Left cardiac atrium (tissue), 4 donors: ENCODE results near the gene GPX4. TPM values are rescaled to one million over a fixed set of nuclear protein-coding genes. Genes with fewer than 3 reads are reported as not detected.

Source experiments
- ATAC-seq, 2 donors: fragments of 200-7000 bp; cut with Tn5 transposase; one replicate each; pipeline ENCODE4 v1.9.1; 2020; ENCODE audit warnings: mild to moderate bottlenecking in 2 of 2, moderate library complexity in 2 of 2
- DNase-seq: peaks from one replicate; pipeline ENCODE4 v3.0.0-alpha.2; 2020
- intact Hi-C, 2 donors: fragments of 100-400 bp; cut with DNase I; formaldehyde crosslinking; loops; one replicate each; pipeline versions ENCODE4 v1.14.1 to v1.15.1; 2022 to 2023
- long read RNA-seq: library from polyadenylated mRNA; unstranded; transcript quantifications from one replicate; pipeline ENCODE4 v2.0.0, GENCODE V29; 2021
- total RNA-seq, 2 donors: library from RNA; stranded (reverse); fragmentation: NEBNext Ultra II Directional; extraction: Animal tissue kit (Norgen Biotek cat#: 25700); gene quantifications; one replicate each; pipeline ENCODE4 v1.2.1, GENCODE V29; 2021
- donor health status: DM: no; HTN: yes; CAD: no.
- donor health status: DM: no; HTN: yes; CAD: no; lungs with severe emphysema.
- donor health status: DM: yes; HTN: yes; CAD: no.
- donor health status: Dilated cardiomyopathy.

GPX4 gene, protein sequence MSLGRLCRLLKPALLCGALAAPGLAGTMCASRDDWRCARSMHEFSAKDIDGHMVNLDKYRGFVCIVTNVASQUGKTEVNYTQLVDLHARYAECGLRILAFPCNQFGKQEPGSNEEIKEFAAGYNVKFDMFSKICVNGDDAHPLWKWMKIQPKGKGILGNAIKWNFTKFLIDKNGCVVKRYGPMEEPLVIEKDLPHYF
- total RNA-seq = 100 to 1,000 TPM; 378 to 432 TPM
- long read RNA-seq, transcript GPX4-201 (7 exons, 919 nt) = major isoform, 35 of 50 reads
- long read RNA-seq, partial matches to known transcripts = 10 of 50 reads
- long read RNA-seq, other reads (novel, unspliced or antisense) = 4 of 50 reads

DNA sequence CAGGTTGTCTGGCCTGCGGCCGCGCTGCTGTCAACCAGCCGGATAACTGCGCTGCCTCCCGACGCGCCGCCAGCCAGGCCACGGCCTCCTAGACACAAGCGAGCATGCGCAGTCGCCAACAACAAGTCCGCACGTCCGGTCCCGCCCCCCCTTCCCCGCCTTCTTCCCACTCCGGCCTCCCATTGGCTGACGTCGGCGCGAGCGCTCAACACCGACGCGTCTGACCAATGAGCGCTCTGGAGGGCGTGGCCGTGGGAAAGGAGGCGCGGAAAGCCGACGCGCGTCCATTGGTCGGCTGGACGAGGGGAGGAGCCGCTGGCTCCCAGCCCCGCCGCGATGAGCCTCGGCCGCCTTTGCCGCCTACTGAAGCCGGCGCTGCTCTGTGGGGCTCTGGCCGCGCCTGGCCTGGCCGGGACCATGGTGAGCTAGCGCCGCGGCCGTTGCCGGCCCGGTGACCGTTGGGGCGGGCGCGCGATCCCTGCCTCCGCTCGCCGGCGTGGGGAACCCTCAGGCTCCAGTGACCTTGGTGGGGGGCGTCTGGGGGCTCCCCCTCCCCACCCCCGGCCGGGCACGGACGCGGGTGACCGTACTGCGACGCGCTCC lies at the start of gene GPX4:
Gene GPX4 (plus strand): TSS at position 287 of the 603 bp plus-strand sequence. CDS start 50 bp downstream, at position 337.
- intact Hi-C loops = loop anchor here in 1 of 2 donors (5.0 kb wide), 1 partner anchor 77 kb away; the partner anchor contains the start of gene CNN2
- peak; percentile 100 for DNase-seq
- peak; percentile 85 to 86 for ATAC-seq

DNA sequence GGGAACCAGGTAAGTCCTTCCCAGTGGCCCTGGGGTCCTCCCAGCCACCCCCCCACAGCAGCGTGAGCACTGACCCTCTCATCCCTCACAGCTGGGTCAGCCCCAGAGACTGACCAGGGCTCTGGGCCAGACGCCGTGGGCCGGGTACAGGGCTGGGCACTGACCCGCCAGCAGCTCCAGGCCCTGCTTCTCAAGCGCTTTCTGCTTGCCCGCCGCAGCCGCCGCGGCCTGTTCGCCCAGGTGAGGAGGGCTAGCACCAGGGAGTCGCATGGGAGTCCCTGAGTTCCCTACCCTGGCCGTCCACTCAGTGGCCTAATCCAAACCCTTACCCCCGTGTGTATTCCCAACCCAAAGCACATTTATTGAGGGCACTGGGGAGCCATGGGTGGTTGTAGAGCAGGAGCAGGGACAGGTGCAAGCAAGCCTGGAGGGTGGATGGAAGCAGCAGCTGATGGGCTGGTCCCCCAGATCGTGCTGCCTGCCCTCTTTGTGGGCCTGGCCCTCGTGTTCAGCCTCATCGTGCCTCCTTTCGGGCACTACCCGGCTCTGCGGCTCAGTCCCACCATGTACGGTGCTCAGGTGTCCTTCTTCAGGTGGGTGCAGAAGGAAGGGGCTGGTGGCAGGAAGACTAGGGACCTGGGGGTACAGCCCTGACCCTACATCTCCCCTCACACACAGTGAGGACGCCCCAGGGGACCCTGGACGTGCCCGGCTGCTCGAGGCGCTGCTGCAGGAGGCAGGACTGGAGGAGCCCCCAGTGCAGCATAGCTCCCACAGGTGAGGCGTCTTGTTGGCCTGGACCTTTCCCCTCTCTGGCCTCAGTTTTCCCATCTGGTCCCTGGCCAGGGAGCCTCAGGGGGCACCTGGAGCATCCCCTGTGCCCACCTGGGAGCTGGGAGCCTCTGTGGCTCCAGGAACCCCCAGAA lies 49.4 kb upstream of the GPX4 start:
- DNase-seq = no peak
- intact Hi-C loops = no loop called here
- ATAC-seq = peak in 1 of 2 donors; percentile 7

DNA sequence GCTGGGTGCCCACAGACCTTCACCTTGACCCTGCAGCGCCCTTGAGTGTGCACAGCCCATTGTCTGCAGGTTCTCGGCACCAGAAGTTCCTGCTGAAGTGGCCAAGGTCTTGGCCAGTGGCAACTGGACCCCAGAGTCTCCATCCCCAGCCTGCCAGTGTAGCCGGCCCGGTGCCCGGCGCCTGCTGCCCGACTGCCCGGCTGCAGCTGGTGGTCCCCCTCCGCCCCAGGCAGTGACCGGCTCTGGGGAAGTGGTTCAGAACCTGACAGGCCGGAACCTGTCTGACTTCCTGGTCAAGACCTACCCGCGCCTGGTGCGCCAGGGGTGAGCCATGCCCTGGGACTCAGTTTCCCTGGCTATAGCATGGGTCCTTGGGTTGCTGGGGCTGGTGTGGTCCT lies 48.8 kb upstream of the GPX4 start:
- ATAC-seq = no peak
- no peak for DNase-seq
- intact Hi-C loops = no loop called here

DNA sequence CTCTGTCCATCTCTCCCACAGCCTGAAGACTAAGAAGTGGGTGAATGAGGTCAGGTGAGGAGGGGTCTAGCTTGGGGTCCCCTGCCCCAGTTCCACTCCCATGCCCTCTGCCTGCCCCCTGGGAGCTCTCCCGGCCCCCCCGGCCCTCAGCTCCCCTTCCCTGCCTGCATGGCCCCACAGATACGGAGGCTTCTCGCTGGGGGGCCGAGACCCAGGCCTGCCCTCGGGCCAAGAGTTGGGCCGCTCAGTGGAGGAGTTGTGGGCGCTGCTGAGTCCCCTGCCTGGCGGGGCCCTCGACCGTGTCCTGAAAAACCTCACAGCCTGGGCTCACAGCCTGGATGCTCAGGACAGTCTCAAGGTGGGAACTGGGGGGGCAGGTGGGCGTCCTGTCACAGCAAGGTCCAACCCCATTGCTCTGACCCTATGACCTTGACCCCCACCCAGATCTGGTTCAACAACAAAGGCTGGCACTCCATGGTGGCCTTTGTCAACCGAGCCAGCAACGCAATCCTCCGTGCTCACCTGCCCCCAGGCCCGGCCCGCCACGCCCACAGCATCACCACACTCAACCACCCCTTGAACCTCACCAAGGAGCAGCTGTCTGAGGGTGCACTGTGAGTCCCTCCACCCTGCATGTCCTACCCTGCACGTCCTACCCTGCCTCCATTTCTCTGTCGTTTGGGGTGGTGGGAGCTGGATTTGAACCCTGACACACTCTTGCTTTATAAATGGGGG lies 47.7 kb upstream of the GPX4 start:
- intact Hi-C loops = no loop called here
- DNase-seq (no peak), ATAC-seq (no peak)

DNA sequence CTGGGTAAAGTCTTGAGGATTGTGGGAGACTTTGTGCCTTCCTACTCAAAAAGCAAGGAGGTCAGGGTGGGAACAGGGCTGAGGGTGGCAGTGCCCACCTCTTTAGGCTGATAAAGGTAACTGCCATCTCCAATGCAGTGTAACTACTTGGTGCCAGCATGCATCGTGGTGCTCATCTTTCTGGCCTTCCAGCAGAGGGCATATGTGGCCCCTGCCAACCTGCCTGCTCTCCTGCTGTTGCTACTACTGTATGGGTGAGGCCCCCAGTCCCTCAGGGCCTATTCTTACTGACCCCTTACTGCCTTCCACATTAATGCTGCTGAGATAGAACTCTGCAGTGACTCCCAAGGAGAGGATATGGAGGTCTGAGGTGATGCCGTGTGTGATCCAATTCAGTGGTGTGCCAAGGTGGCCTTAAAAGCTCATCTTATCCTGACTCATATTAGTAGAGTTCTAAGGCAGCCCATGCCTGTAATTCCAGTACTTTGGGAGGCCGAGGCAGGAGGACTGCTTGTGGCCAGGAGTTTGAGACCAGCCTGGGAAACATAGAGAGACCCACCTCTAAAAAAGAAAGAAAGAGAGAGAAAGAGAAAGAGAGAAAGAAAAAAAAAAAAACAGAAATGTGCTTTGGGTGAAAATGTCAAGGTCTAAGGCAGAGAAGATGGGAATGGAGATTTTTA lies 46.5 kb upstream of the GPX4 start:
- intact Hi-C loops = no loop called here
- DNase-seq (peak; percentile 9), ATAC-seq (peak in 1 of 2 donors; percentile 27)

DNA sequence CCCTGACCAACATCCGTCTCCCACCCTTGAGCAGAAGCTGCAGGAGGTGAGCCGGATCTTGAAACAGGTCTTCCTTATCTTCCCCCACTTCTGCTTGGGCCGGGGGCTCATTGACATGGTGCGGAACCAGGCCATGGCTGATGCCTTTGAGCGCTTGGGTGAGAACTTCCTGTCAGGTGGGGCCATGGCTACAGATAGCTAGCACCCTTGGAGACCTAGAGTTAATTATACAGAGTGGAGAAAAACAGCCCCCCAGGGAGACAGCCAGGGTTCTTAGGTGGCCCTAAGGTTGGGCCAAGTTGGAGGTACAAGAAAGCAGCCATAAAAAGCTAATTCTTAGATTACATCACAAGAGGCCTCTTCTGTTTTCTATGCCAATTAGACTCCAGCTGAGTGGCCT lies 45.7 kb upstream of the GPX4 start:
- ATAC-seq (no peak), DNase-seq (peak; percentile 10)
- intact Hi-C loops = no loop called here

DNA sequence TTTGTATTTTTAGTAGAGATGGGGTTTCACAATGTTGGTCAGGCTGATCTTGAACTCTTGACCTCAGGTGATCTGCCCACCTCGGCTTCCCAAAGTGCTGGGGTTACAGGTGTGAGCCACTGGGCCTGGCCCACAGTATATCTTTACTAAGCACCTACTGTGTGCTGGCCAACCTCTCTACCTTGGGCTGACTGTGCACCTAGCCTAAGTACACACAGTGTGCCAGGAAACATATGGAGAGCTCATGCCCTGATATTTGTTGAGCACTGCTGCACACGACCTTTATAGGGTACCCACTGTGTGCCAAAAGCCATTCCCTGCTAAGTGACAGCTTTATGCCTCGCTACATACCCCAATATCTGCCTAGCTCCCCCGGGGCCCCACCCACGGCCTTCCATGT lies 43.1 kb upstream of the GPX4 start:
- DNase-seq = no peak
- ATAC-seq = no peak
- intact Hi-C loops = no loop called here

DNA sequence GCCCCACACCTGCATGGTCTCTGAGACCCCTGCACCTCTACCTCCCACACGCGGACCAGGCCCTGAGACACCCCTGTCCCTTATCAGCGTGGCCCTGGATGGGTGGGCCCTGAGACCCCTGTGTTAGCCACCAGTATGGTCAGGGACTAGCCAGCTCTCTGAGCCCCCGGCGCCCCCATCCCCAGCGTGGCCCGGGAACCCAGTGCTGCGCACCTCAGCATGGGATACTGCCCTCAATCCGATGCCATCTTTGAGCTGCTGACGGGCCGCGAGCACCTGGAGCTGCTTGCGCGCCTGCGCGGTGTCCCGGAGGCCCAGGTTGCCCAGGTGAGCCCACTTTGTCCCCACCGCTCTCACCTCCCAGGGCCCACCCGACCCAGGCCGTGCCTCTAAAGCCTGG lies 41.8 kb upstream of the GPX4 start:
- intact Hi-C loops = no loop called here
- DNase-seq = no peak

DNA sequence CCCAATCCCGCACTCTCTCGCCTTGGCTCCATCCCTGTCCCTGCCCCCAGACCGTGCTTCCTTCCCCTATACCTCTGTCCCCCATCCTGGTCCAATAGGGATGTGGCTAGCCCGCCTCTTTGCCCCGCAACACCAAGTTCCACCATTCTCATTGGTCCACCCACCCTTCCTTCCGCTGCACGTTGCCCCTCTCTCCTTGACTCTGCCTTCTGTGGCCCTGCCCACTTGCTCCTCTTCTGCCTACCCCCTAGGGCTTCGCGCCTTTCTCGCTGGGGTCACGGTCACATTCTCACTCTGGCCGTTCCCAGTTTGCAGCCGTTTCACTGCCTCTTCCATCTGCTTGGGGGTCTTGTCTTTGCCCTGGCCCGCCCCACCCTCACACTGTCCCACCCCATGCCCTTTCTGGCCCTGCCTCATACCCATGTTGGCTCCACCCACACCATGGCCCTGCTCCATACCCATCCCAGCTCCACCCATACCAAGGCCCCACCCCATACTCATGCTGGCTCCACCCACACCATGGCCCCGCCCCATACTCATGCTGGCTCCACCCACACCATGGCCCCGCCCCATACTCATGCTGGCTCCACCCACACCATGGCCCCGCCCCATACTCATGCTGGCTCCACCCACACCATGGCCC lies 41.3 kb upstream of the GPX4 start:
- ATAC-seq = no peak
- intact Hi-C loops = no loop called here
- no peak for DNase-seq

More for the DNA sequence above, 41.8 kb upstream of the GPX4 start:
- ATAC-seq = no peak

DNA sequence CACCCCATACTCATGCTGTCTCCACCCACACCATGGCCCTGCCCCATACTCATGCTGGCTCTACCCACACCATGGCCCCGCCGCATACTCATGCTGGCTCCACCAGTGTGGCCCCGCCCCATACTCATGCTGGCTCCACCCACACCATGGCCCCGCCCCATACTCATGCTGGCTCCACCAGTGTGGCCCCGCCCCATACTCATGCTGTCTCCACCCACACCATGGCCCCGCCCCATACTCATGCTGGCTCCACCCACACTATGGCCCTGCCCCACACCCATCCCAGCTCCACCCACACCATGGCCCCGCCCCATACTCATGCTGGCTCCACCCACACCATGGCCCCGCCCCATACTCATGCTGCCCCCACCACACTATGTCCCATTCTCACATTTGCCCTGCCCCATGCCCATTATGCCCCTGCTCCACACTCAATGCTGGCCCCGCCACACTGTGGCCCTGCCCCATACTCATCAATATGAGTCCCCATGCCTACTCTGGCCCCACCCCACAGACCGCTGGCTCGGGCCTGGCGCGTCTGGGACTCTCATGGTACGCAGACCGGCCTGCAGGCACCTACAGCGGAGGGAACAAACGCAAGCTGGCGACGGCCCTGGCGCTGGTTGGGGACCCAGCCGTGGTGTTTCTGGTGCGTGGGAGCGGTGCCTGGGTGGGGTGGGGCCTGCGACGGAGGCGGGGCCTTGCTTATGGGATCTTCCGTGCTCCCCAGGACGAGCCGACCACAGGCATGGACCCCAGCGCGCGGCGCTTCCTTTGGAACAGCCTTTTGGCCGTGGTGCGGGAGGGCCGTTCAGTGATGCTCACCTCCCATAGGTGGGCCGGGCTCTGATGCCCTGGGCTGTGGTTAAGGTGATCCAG lies 40.5 kb upstream of the GPX4 start:
- intact Hi-C loops = no loop called here
- no peak for DNase-seq

DNA sequence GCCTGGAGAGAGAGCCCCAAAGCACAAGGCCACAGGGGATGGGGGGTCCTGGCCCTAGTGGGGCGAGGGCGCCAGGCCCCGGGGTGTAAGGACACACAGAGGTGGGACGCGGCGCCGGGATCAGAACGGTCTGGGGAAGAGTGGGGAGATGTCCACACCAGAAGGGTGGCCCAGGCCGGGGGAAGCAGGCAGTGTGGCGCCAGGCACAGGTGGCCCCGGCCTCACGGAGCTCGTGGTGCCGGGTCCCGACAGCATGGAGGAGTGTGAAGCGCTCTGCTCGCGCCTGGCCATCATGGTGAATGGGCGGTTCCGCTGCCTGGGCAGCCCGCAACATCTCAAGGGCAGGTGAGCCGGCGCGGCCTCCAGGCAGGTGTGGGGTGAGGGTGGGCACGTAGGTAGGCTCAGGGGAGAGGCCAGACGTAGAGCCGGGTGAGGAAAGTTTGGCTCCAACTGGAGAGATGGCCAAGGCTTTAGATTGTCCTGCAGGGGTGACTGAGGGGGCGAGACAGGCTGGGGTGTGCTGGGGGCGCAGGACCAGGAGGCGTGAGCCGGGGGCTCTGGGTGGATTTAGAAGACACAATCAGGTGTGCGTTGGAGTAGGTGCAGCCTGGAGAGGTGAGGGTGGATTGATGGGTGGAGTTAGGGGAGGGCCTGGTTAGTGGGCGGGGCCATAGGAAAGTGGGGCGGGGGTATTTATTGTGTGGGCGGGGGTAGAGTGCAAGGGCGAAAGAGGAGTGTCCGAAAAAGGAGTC lies 39.7 kb upstream of the GPX4 start:
- intact Hi-C loops = no loop called here
- ATAC-seq (no peak), DNase-seq (no peak)

More for the DNA sequence above, 40.5 kb upstream of the GPX4 start:
- no peak for ATAC-seq

DNA sequence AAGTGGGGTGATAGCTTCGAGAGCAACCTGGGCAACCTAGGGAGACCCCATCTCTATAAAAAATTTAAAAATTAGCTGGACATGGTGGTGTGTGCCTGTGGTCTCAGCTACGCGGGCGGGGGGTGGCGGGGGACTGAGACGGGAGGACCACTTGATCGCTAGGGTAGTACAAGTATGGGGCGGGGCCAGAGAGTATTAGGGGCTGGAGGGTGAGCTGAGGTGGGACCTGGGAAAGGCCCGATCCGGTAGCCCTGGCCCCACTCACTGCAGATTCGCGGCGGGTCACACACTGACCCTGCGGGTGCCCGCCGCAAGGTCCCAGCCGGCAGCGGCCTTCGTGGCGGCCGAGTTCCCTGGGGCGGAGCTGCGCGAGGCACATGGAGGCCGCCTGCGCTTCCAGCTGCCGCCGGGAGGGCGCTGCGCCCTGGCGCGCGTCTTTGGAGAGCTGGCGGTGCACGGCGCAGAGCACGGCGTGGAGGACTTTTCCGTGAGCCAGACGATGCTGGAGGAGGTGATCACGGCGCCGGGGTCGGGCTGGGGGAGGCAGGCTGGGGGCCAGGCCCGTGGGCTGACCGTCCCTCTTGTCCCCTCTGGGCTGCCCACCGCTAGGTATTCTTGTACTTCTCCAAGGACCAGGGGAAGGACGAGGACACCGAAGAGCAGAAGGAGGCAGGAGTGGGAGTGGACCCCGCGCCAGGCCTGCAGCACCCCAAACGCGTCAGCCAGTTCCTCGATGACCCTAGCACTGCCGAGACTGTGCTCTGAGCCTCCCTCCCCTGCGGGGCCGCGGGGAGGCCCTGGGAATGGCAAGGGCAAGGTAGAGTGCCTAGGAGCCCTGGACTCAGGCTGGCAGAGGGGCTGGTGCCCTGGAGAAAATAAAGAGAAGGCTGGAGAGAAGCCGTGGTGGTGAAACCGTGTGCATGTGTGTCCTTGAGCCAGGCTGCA lies 38.9 kb upstream of the GPX4 start:
- intact Hi-C loops = no loop called here
- DNase-seq (peak; percentile 82), ATAC-seq (peak; percentile 54 to 67)

DNA sequence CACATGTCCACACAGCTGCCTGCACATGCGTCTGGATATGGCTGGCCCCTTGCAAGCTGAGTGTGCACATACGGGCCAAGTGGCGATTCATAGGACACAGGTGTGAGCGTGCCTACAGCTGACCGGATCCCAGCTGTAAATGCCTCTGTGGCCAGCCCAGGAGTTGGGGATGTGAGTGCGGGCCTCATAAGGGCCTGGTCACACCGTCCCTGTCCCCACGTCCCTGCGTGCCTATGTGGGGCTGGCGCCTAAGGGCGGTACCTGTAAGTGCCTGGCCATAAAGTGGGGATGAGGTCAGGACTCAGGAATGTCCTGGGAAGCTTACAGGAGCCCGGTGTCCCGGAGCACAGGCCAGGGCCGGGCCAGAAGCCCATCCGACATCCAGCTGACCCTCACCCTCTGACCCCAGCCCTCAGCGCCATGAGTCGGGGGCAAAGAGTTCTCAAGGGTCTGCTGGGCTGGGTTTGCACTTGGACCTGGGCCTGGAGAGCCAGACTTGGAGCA lies 38.1 kb upstream of the GPX4 start:
- ATAC-seq = no peak
- intact Hi-C loops = no loop called here
- DNase-seq = no peak

DNA sequence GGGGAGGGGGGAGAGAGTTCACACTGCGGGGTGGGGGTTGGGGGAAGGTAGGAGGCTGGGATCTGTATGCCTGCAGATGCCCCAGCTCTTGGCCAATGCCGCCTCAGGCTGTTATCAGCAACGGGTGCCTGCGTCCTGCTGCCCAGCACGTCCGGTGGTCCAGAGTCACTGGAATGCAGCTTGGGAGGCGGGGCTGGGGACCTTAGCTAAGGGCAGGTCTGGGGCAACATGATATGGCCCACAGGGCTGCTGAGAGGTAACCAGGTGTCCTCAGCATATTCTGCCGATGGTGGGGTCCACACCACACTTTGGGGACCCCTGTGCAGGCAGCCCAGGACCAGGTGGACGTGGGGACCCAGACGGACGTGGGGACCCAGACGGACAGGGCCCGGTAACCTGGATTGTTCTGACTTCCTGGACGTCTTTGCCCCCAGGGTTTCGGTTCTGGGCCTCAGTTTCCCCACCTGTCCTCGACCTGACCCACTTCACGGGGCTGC lies 37.5 kb upstream of the GPX4 start:
- DNase-seq = no peak
- intact Hi-C loops = no loop called here
- no peak for ATAC-seq

DNA sequence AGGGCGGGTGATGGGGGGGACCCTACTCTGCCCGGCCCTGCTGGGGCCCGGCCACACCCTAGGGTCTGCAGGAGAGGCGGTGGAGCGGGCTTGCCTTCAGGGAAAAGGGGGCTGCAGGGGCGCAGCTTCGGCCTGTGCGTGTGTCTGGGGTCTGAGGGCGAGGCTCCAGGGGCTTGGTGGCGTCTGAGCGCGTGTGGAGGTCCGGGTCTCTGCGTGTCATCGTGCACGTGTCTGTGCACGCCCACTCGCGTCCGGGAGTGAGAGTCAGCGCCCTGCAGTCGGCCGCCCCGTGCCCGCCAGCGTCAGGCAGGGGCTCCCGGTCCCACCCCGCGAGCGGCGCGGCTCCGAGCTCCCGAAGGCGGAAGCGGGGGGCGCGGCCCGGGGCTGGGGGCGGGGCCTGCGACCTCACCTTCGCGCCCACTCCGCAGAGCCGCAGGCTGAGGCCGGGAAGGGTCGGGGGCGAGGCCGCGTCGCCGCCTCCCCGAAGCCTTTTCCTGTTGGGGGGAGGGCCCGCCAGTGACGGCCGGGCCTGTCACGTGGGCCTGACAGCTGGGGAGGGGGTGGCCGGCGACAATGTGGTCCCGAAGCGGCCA lies 37.0 kb upstream of the GPX4 start, which contains the start of gene ARHGAP45:
Gene ARHGAP45 (plus strand): TSS at position 420 of the 593 bp plus-strand sequence. CDS start 239 bp downstream, outside the sequence.
- peak; percentile 67 for DNase-seq
- intact Hi-C loops = no loop called here
- ATAC-seq = peak; percentile 8 to 32
